ENCODE data around the gene CTDSPL. TPM values are rescaled to one million over a fixed set of nuclear protein-coding genes. Genes with fewer than 3 reads are reported as not detected.

CTDSPL gene
- total and polyA plus RNA-seq, 2 of the 13 experiments (the other 11 are each of a cell fraction or from before 2014, with no cell fraction given): 26.1 to 142 TPM

DNA sequence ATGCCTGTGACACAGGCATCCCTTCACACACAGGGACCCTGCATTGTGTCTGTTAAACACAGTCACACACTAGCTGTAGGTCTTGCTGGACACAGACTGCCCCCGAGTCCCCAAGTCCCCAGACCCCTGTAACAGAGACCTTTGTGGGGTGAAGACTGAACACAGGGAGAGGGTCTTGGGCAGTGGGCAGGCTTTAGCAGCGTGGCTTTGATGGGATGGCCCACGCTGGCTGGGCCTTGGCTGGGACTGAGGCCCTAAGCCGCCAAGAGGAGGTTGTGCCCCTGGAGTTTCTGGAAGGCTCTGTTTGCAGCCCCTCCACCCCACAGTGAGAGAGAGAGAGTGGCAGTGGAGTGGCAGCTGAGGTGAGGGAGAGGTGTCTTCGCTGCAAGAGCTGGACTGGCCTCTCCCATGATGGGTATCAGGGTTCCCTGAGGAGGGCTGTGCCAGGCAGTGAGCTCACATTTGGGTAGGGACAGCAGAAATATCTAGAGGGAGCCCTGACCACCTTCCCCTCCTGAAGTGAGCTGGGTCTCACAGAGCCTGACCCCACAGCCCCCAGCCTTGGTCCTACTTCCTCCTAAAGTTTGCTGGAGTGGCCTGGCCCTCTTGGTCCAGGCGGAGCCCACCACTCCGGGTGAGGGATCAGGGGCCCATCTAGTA is 128.3 kb downstream of the CTDSPL start:
- no peak overlapping the region for H3K9ac ChIP-seq (ENCODE audit: insufficient read depth, low read depth, low read length)
- peaks cover 86% of the 10 kb centered on the region for H3K4me1 ChIP-seq (ENCODE audit: insufficient read depth, low read length)
- no peaks in the 10 kb centered on the region for H3K9me3 ChIP-seq (ENCODE audit: low read length)
- ATAC-seq: no peak
- POLR2A ChIA-PET: no interaction called here
- H3K27me3 ChIP-seq (ENCODE audit: control insufficient read depth in 1 of 2, insufficient read depth in 2 of 2, low read length in 2 of 2): peaks cover 1 to 13% of the 10 kb centered on the region in 2 experiments; a peak in 4 of 5 replicates
- no peak for DNase-seq (ENCODE audit: low spot score)
- no TSS peak for BruUV-seq (replicated peaks)
- H2AFZ ChIP-seq (ENCODE audit: low read length): no peak overlapping the region
- in situ Hi-C loops (cut with HindIII; ENCODE audit: extremely low pct_ligation_motif_present, low pct_unique_long_range_greater_than_20kb): no loop called here
- FAIRE-seq: no peak
- intact Hi-C loops (cut with micrococcal nuclease; ENCODE audit: unreplicated experiment): no loop called here
- H3K4me3 ChIP-seq (replicated peaks in 1 of 3; ENCODE audit: insufficient read depth in 1 of 3, low read depth in 2 of 3, low read length in 3 of 3): no peak overlapping the region
- H3K79me2 ChIP-seq (ENCODE audit: insufficient read depth, low read length): no peaks in the 10 kb centered on the region
- TF ChIP-seq SCMH1 (CRISPR knock-in tag; IDR thresholded peaks at IDR 0.05; ENCODE audit: borderline replicate concordance): no peak
- no peak for TF ChIP-seq ARNT (IDR thresholded peaks at IDR 0.05)
- TF ChIP-seq MXD4 (CRISPR knock-in tag; IDR thresholded peaks at IDR 0.05): no peak
- TF ChIP-seq KLF12 (CRISPR knock-in tag; IDR thresholded peaks at IDR 0.05; ENCODE audit: borderline replicate concordance): no peak
- TF ChIP-seq NR1H2 (CRISPR knock-in tag; IDR thresholded peaks at IDR 0.05; ENCODE audit: borderline replicate concordance, low read depth): no peak
- TF ChIP-seq SNRNP70 (IDR thresholded peaks at IDR 0.05; ENCODE audit: low read depth, low read length): no peak
- TF ChIP-seq, protein P1, sequence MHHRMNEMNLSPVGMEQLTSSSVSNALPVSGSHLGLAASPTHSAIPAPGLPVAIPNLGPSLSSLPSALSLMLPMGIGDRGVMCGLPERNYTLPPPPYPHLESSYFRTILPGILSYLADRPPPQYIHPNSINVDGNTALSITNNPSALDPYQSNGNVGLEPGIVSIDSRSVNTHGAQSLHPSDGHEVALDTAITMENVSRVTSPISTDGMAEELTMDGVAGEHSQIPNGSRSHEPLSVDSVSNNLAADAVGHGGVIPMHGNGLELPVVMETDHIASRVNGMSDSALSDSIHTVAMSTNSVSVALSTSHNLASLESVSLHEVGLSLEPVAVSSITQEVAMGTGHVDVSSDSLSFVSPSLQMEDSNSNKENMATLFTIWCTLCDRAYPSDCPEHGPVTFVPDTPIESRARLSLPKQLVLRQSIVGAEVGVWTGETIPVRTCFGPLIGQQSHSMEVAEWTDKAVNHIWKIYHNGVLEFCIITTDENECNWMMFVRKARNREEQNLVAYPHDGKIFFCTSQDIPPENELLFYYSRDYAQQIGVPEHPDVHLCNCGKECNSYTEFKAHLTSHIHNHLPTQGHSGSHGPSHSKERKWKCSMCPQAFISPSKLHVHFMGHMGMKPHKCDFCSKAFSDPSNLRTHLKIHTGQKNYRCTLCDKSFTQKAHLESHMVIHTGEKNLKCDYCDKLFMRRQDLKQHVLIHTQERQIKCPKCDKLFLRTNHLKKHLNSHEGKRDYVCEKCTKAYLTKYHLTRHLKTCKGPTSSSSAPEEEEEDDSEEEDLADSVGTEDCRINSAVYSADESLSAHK (CRISPR knock-in tag; IDR thresholded peaks at IDR 0.05; ENCODE audit: borderline replicate concordance): no peak
- no peak for TF ChIP-seq ZNF749 (CRISPR knock-in tag; IDR thresholded peaks at IDR 0.05; ENCODE audit: borderline replicate concordance)
- TF ChIP-seq, protein P2, sequence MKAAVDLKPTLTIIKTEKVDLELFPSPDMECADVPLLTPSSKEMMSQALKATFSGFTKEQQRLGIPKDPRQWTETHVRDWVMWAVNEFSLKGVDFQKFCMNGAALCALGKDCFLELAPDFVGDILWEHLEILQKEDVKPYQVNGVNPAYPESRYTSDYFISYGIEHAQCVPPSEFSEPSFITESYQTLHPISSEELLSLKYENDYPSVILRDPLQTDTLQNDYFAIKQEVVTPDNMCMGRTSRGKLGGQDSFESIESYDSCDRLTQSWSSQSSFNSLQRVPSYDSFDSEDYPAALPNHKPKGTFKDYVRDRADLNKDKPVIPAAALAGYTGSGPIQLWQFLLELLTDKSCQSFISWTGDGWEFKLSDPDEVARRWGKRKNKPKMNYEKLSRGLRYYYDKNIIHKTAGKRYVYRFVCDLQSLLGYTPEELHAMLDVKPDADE (CRISPR knock-in tag; IDR thresholded peaks at IDR 0.05): no peak
- TF ChIP-seq NFKBIZ (CRISPR knock-in tag; IDR thresholded peaks at IDR 0.05): no peak
- no peak for TF ChIP-seq TRIM24 (CRISPR knock-in tag; IDR thresholded peaks at IDR 0.05)
- CTCF ChIA-PET (ENCODE audit: low intra/inter-chr PET ratio, low total read pairs): no interaction called here
- no peaks in the 10 kb centered on the region for H3K36me3 ChIP-seq (replicated peaks in 1 of 2; ENCODE audit: control insufficient read depth in 1 of 2, insufficient read depth in 2 of 2, low read length in 2 of 2)
- H3K4me2 ChIP-seq (ENCODE audit: low read depth, low read length): no peak overlapping the region
- WGBS (ENCODE audit: low lambda C conversion rate): 65% methylated on average over 5 of the region's 7 CpGs
- H3K27ac ChIP-seq (ENCODE audit: extremely low read length, insufficient read depth, low read length): no peak overlapping the region
- no peaks in the 10 kb centered on the region for H4K20me1 ChIP-seq (ENCODE audit: insufficient read depth, low read length)

All from HepG2 (cell line).